SK-N-SH treated with all-trans-retinoic acid at 6 μM for 48 hours (cell line): ENCODE data around the gene TNS1.

Experiments used
- ARNTL ChIP-seq: fragments of 450-650 bp; formaldehyde crosslinking; IDR thresholded peaks from 2 replicates; pipeline ENCODE4 v1.5.0; 2020; ENCODE audit warnings: low read depth, mild to moderate bottlenecking, moderate library complexity, borderline replicate concordance
- CREB5 ChIP-seq: fragments of 250-450 bp; sonication (Bioruptor Pico); IDR thresholded peaks from 2 replicates; pipeline ENCODE4 v1.5.1; 2020; ENCODE audit warnings: low read depth, mild to moderate bottlenecking, moderate library complexity
- CSRNP3 ChIP-seq: fragments of 250-450 bp; sonication (Bioruptor Pico); IDR thresholded peaks from 2 replicates; pipeline ENCODE4 v1.5.1; 2021; ENCODE audit warnings: mild to moderate bottlenecking, moderate library complexity
- GLIS3 ChIP-seq: fragments of 250-450 bp; sonication (Bioruptor Pico); IDR thresholded peaks from 2 replicates; pipeline ENCODE4 v1.5.0; 2020; ENCODE audit warnings: mild to moderate bottlenecking, moderate library complexity
- PATZ1 ChIP-seq: fragments of 250-450 bp; sonication (Bioruptor Pico); IDR thresholded peaks from 2 replicates; pipeline ENCODE4 v1.8.0; 2020; ENCODE audit warnings: mild to moderate bottlenecking, moderate library complexity, borderline replicate concordance
- RARB ChIP-seq: fragments of 250-450 bp; sonication (Bioruptor Pico); IDR thresholded peaks from 2 replicates; pipeline ENCODE4 v1.8.0; 2021; ENCODE audit warnings: mild to moderate bottlenecking, moderate library complexity
- ZC3H10 ChIP-seq: fragments of 250-450 bp; sonication (Bioruptor Pico); IDR thresholded peaks from 2 replicates; pipeline ENCODE4 v1.5.1; 2021; ENCODE audit warnings: mild to moderate bottlenecking, moderate library complexity

GRCh38 chr2:217994776-217995274, 8.0 kb downstream of the TNS1 start:
- TF ChIP-seq PATZ1 (no peak), CSRNP3 (CRISPR knock-in tag) (no peak), RARB (no peak), ARNTL (no peak), CREB5 (CRISPR knock-in tag) (no peak), ZC3H10 (no peak), GLIS3 (CRISPR knock-in tag) (no peak)
